SK-N-SH treated with all-trans-retinoic acid at 6 μM for 48 hours (cell line): Measurements from ENCODE around the gene DIPK1B.

ENCODE experiments used
- ATAC-seq: fragments of 200-7000 bp; cut with Tn5 transposase; 3 replicates; pipeline ENCODE4 v1.9.1; 2020; ENCODE audit warnings: mild to moderate bottlenecking, moderate library complexity
- BACH2 ChIP-seq: fragments of 250-450 bp; sonication (Bioruptor Pico); IDR thresholded peaks from 2 replicates; pipeline ENCODE4 v1.9.0; 2021; ENCODE audit warnings: mild to moderate bottlenecking, borderline replicate concordance
- CREB5 ChIP-seq: fragments of 250-450 bp; sonication (Bioruptor Pico); IDR thresholded peaks from 2 replicates; pipeline ENCODE4 v1.5.1; 2020; ENCODE audit warnings: low read depth, mild to moderate bottlenecking, moderate library complexity
- CSDC2 ChIP-seq: fragments of 250-450 bp; sonication (Bioruptor Pico); IDR thresholded peaks from 2 replicates; pipeline ENCODE4 v1.5.0; 2020; ENCODE audit warnings: mild to moderate bottlenecking, moderate library complexity
- CSRNP3 ChIP-seq: fragments of 250-450 bp; sonication (Bioruptor Pico); IDR thresholded peaks from 2 replicates; pipeline ENCODE4 v1.5.1; 2021; ENCODE audit warnings: mild to moderate bottlenecking, moderate library complexity
- ESRRG ChIP-seq: fragments of 250-450 bp; sonication (Bioruptor Pico); IDR thresholded peaks from 2 replicates; pipeline ENCODE4 v1.6.1; 2021; ENCODE audit warnings: mild to moderate bottlenecking
- GLIS3 ChIP-seq: fragments of 250-450 bp; sonication (Bioruptor Pico); IDR thresholded peaks from 2 replicates; pipeline ENCODE4 v1.5.0; 2020; ENCODE audit warnings: mild to moderate bottlenecking, moderate library complexity
- ISL1 ChIP-seq: fragments of 250-450 bp; sonication (Bioruptor Pico); IDR thresholded peaks from 2 replicates; pipeline ENCODE4 v2.1.2; 2022; ENCODE audit warnings: mild to moderate bottlenecking, moderate library complexity
- OSR1 ChIP-seq: fragments of 250-450 bp; sonication (Bioruptor Pico); IDR thresholded peaks from 2 replicates; pipeline ENCODE4 v1.8.0; 2022; ENCODE audit warnings: moderate library complexity, mild to moderate bottlenecking, inconsistent platforms
- PATZ1 ChIP-seq: fragments of 250-450 bp; sonication (Bioruptor Pico); IDR thresholded peaks from 2 replicates; pipeline ENCODE4 v1.8.0; 2020; ENCODE audit warnings: mild to moderate bottlenecking, moderate library complexity, borderline replicate concordance
- POU6F1 ChIP-seq: fragments of 250-450 bp; sonication (Bioruptor Pico); IDR thresholded peaks from 2 replicates; pipeline ENCODE4 v1.8.0; 2021; ENCODE audit warnings: low read depth, mild to moderate bottlenecking, moderate library complexity, borderline replicate concordance
- PPARA ChIP-seq: fragments of 250-450 bp; sonication (Bioruptor Pico); IDR thresholded peaks from 2 replicates; pipeline ENCODE4 v1.5.0; 2020; ENCODE audit warnings: mild to moderate bottlenecking, borderline replicate concordance
- RARB ChIP-seq: fragments of 250-450 bp; sonication (Bioruptor Pico); IDR thresholded peaks from 2 replicates; pipeline ENCODE4 v1.8.0; 2021; ENCODE audit warnings: mild to moderate bottlenecking, moderate library complexity
- SNAI2 ChIP-seq: fragments of 250-450 bp; sonication (Bioruptor Pico); IDR thresholded peaks from 2 replicates; pipeline ENCODE4 v1.5.0; 2020; ENCODE audit warnings: mild to moderate bottlenecking, moderate library complexity
- TCF4 ChIP-seq: fragments of 250-450 bp; sonication (Bioruptor Pico); IDR thresholded peaks from 2 replicates; pipeline ENCODE4 v1.8.0; 2021; ENCODE audit warnings: mild to moderate bottlenecking, moderate library complexity, borderline replicate concordance
- TOX ChIP-seq: fragments of 250-450 bp; sonication (Bioruptor Pico); IDR thresholded peaks from 2 replicates; pipeline ENCODE4 v1.8.0; 2021; ENCODE audit warnings: mild to moderate bottlenecking, moderate library complexity, borderline replicate concordance
- ZC3H10 ChIP-seq: fragments of 250-450 bp; sonication (Bioruptor Pico); IDR thresholded peaks from 2 replicates; pipeline ENCODE4 v1.5.1; 2021; ENCODE audit warnings: mild to moderate bottlenecking, moderate library complexity
- ZFP30 ChIP-seq: fragments of 450-650 bp; formaldehyde crosslinking; IDR thresholded peaks from 2 replicates; pipeline ENCODE4 v1.5.0; 2022; ENCODE audit warnings: mild to moderate bottlenecking, moderate library complexity
- ZNF565 ChIP-seq: fragments of 450-650 bp; formaldehyde crosslinking; conservative IDR thresholded peaks from 2 replicates; pipeline ENCODE4 v1.5.0; 2020; ENCODE audit warnings: low read depth, mild to moderate bottlenecking, moderate library complexity
- ZNF70 ChIP-seq: fragments of 450-650 bp; formaldehyde crosslinking; IDR thresholded peaks from 2 replicates; pipeline ENCODE4 v1.5.0; 2020; ENCODE audit warnings: mild to moderate bottlenecking, moderate library complexity
- ZNF8 ChIP-seq: fragments of 450-650 bp; formaldehyde crosslinking; IDR thresholded peaks from 2 replicates; pipeline ENCODE4 v1.5.0; 2020; ENCODE audit warnings: mild to moderate bottlenecking, moderate library complexity

The DIPK1B gene

GRCh38 chr9:136748666-136749611 is 36.6 kb downstream of the DIPK1B start (continued):
- TF ChIP-seq CSRNP3 (CRISPR knock-in tag) (no peak), BACH2 (CRISPR knock-in tag) (no peak), RARB (CRISPR knock-in tag) (no peak), POU6F1 (CRISPR knock-in tag) (no peak), CREB5 (no peak), ZC3H10 (CRISPR knock-in tag) (no peak)

GRCh38 chr9:136750526-136750925 is 38.2 kb downstream of the DIPK1B start:
- TF ChIP-seq OSR1 (CRISPR knock-in tag) (no peak), BACH2 (CRISPR knock-in tag) (no peak), SNAI2 (CRISPR knock-in tag) (no peak), ZNF8 (CRISPR knock-in tag) (no peak), CSDC2 (CRISPR knock-in tag) (no peak), ZNF70 (CRISPR knock-in tag) (no peak), ISL1 (CRISPR knock-in tag) (no peak), TCF4 (CRISPR knock-in tag) (no peak), PPARA (no peak), PATZ1 (CRISPR knock-in tag) (no peak), GLIS3 (CRISPR knock-in tag) (no peak), POU6F1 (CRISPR knock-in tag) (no peak), TOX (CRISPR knock-in tag) (no peak), ESRRG (CRISPR knock-in tag) (no peak), ZNF565 (CRISPR knock-in tag) (no peak), ZFP30 (CRISPR knock-in tag) (no peak), CSRNP3 (CRISPR knock-in tag) (no peak), RARB (CRISPR knock-in tag) (no peak), CREB5 (no peak)
- ATAC-seq = no peak
